ENCODE measurements around the gene TUFT1.

The TUFT1 gene

DNA sequence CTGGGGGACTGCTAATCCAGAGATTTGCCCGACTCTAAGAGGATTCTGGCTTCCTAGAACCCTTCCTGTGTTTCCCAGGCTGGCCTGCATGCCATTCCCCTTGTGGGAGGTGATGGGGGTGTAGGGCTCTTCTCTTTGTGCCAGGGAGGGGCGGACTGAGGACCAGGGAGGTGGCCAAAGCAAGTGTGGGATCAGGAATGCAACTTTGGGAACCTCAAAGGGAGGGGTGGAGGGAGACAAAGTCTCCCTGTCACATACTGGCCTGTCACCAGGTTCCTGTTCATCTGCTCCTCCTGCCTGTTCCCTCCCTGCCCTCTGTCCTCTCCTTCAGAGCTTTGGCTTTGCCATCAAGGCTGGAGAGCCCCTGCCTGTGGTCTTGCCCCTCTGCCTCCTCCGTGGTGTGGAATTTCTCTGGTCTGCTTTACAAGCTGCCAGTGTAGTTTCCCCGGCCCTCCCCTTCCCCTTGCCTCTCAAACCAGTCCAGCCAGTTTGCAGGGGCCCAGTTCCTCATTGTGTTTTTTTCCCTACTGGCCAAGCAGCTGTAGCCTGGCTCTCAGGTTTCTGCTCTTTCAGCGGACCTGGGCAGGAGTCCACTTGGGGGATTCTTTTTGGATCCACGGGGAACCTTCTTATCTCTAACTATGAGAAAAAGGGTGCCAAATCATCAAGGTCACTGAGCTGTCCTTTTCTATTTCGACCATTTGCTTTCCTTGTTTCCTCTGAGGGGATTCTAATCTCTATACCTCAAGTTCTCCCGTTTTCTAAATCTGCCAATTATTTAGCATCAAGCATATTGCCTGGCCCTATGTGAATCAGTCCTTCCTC lies 27.1 kb upstream of the TUFT1 start:
- no peak for DNase-seq (ENCODE audit: insufficient read length, low spot score)
- TF ChIP-seq, protein P1, sequence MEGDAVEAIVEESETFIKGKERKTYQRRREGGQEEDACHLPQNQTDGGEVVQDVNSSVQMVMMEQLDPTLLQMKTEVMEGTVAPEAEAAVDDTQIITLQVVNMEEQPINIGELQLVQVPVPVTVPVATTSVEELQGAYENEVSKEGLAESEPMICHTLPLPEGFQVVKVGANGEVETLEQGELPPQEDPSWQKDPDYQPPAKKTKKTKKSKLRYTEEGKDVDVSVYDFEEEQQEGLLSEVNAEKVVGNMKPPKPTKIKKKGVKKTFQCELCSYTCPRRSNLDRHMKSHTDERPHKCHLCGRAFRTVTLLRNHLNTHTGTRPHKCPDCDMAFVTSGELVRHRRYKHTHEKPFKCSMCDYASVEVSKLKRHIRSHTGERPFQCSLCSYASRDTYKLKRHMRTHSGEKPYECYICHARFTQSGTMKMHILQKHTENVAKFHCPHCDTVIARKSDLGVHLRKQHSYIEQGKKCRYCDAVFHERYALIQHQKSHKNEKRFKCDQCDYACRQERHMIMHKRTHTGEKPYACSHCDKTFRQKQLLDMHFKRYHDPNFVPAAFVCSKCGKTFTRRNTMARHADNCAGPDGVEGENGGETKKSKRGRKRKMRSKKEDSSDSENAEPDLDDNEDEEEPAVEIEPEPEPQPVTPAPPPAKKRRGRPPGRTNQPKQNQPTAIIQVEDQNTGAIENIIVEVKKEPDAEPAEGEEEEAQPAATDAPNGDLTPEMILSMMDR (IDR thresholded peaks at IDR 0.05; ENCODE audit: insufficient read depth, missing control alignments): no peak
- FAIRE-seq: no peak

DNA sequence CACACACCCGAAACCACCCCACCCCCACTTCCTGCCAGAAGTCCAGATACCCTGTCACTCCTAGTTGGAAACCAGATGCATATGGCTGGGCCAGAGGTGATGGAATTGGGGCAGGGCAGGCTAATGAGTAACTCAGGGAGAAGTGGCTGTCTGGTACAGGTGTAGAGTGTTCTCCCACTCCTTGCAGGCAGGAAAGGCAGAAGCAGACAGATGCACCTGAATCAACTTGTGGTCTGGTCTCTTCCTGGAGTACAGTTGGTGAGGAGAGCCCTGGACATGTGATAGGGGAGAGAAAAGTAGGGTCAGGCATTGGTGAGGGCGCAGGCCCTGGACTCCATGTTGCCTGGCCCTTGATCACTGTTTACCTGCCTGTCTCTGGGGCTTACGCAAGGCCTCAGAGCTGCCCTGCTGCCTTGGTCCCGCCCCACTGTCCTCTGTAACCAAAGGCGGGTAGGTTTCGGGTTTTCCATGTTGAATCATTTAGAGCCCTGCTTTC lies 26.4 kb upstream of the TUFT1 start:
- no peak for DNase-seq (ENCODE audit: insufficient read length, low spot score)
- TF ChIP-seq, protein P1 (IDR thresholded peaks at IDR 0.05; ENCODE audit: insufficient read depth, missing control alignments): no peak
- no peak for FAIRE-seq

DNA sequence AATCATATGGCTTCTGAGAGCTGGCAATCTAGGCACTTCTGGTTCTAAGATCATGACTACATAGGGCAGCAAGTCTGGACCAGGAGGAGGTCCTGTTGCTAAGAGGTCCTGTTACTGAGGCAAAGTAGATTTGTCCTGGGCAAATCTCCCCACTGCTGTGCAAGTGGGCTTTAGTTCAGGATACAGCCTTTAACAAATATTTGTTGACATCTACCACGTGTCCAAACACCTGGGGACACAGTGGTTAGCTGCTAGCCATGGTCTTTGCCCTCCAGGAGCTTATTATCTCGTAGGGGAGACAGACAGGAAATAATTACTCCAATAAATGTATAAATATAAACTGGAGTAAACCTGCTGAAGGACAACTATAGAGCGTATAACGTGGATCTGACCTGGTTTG lies 25.7 kb upstream of the TUFT1 start:
- no peak for DNase-seq (ENCODE audit: insufficient read length, low spot score)
- FAIRE-seq: no peak

DNA sequence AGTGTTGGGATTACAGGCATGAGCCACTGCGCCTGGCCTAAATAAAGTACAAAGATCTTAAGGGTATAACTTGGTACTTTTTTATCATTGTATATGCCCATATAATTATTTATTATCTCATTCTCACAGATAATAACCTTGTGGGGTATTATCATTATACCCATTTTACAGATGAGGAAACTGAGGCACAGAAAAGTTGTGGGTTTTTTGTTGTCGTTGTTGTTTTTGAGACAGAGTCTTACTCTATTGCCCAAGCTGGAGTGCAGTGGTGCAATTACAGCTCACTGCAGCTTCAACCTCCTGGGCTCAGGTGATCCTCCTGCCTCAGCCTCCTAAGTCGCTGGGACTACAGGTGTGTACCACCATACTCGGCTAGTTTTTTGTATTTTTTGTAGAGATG lies 24.8 kb upstream of the TUFT1 start:
- FAIRE-seq: no peak
- DNase-seq (ENCODE audit: insufficient read length, low spot score): no peak
- TF ChIP-seq, protein P1 (IDR thresholded peaks at IDR 0.05; ENCODE audit: insufficient read depth, missing control alignments): no peak

More for the DNA sequence above, 25.7 kb upstream of the TUFT1 start:
- TF ChIP-seq, protein P1 (IDR thresholded peaks at IDR 0.05; ENCODE audit: insufficient read depth, missing control alignments): no peak

DNA sequence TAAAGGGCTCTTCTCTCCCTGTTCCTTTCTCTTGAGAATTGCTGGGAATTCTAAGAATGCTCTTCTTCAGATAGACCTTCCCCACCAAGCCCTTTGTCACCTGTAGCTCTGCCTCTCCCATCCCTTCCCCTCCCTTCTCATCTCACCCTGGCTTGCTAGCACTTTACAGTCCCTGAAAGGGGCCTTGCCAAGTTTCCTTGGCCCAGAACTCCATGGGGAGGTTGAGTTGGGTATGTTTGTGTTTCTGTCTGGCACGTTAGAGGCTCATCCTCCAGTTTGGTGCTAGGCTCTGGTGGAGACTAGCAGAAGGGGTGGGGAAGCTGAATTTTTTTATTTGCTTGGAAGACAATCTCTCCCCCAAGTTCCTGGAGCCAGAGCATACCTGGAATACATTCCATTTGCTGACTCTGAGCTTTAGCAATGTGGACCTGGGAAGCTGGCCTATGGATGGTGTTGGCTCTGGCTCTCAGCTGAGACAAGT lies 24.0 kb upstream of the TUFT1 start:
- FAIRE-seq: no peak
- TF ChIP-seq, protein P1 (IDR thresholded peaks at IDR 0.05; ENCODE audit: insufficient read depth, missing control alignments): no peak

DNA sequence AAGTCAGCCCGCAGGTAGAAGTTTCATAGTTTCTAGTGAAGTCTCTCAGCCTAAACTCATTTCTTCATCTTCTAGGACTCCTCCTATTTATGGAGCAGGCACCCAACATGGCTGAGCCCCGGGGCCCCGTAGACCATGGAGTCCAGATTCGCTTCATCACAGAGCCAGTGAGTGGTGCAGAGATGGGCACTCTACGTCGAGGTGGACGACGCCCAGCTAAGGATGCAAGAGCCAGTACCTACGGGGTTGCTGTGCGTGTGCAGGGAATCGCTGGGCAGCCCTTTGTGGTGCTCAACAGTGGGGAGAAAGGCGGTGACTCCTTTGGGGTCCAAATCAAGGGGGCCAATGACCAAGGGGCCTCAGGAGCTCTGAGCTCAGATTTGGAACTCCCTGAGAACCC lies 21.7 kb upstream of the TUFT1 start:
- FAIRE-seq: no peak
- DNase-seq (ENCODE audit: insufficient read length, low spot score): no peak
- TF ChIP-seq, protein P1 (IDR thresholded peaks at IDR 0.05; ENCODE audit: insufficient read depth, missing control alignments): no peak

More for the DNA sequence above, 24.0 kb upstream of the TUFT1 start:
- DNase-seq (ENCODE audit: insufficient read length, low spot score): no peak

DNA sequence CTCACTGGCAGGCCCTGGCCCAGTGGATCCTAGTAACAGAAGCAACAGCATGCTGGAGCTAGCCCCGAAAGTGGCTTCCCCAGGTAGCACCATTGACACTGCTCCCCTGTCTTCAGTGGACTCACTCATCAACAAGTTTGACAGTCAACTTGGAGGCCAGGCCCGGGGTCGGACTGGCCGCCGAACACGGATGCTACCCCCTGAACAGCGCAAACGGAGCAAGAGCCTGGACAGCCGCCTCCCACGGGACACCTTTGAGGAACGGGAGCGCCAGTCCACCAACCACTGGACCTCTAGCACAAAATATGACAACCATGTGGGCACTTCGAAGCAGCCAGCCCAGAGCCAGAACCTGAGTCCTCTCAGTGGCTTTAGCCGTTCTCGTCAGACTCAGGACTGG lies 21.2 kb upstream of the TUFT1 start:
- FAIRE-seq (no peak), DNase-seq (ENCODE audit: insufficient read length, low spot score) (no peak)
- TF ChIP-seq, protein P1 (IDR thresholded peaks at IDR 0.05; ENCODE audit: insufficient read depth, missing control alignments): no peak

All from D721Med (cell line).